ENCODE results near the gene USP15.

Gene USP15

GRCh38 chr12:62249419-62249818 is 10.8 kb upstream of the USP15 start:
- TF ChIP-seq CEBPB (IDR thresholded peaks at IDR 0.05) (no peak), CREB1 (IDR thresholded peaks at IDR 0.05; ENCODE audit: low read depth) (no peak), EGR1 (IDR thresholded peaks at IDR 0.05) (no peak), TCF12 (IDR thresholded peaks at IDR 0.05; ENCODE audit: low read depth) (no peak), TEAD4 (IDR thresholded peaks at IDR 0.05) (no peak), FOXM1 (IDR thresholded peaks at IDR 0.05; ENCODE audit: borderline replicate concordance, low read depth) (no peak), ZBTB7A (IDR thresholded peaks at IDR 0.05; ENCODE audit: low read depth) (no peak), EP300 (IDR thresholded peaks at IDR 0.05; ENCODE audit: borderline replicate concordance) (no peak), NFIC (IDR thresholded peaks at IDR 0.05) (no peak), REST (IDR thresholded peaks at IDR 0.05; ENCODE audit: low read depth) (no peak), YY1 (IDR thresholded peaks at IDR 0.05; ENCODE audit: low read depth) (no peak), RAD21 (IDR thresholded peaks at IDR 0.05; ENCODE audit: low read depth) (no peak), TAF1 (IDR thresholded peaks at IDR 0.05; ENCODE audit: low read depth) (no peak)
- TF ChIP-seq, protein P1, sequence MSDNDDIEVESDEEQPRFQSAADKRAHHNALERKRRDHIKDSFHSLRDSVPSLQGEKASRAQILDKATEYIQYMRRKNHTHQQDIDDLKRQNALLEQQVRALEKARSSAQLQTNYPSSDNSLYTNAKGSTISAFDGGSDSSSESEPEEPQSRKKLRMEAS (IDR thresholded peaks at IDR 0.05): no peak
- TF ChIP-seq, protein P2, sequence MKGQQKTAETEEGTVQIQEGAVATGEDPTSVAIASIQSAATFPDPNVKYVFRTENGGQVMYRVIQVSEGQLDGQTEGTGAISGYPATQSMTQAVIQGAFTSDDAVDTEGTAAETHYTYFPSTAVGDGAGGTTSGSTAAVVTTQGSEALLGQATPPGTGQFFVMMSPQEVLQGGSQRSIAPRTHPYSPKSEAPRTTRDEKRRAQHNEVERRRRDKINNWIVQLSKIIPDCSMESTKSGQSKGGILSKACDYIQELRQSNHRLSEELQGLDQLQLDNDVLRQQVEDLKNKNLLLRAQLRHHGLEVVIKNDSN (IDR thresholded peaks at IDR 0.05): no peak

DNA sequence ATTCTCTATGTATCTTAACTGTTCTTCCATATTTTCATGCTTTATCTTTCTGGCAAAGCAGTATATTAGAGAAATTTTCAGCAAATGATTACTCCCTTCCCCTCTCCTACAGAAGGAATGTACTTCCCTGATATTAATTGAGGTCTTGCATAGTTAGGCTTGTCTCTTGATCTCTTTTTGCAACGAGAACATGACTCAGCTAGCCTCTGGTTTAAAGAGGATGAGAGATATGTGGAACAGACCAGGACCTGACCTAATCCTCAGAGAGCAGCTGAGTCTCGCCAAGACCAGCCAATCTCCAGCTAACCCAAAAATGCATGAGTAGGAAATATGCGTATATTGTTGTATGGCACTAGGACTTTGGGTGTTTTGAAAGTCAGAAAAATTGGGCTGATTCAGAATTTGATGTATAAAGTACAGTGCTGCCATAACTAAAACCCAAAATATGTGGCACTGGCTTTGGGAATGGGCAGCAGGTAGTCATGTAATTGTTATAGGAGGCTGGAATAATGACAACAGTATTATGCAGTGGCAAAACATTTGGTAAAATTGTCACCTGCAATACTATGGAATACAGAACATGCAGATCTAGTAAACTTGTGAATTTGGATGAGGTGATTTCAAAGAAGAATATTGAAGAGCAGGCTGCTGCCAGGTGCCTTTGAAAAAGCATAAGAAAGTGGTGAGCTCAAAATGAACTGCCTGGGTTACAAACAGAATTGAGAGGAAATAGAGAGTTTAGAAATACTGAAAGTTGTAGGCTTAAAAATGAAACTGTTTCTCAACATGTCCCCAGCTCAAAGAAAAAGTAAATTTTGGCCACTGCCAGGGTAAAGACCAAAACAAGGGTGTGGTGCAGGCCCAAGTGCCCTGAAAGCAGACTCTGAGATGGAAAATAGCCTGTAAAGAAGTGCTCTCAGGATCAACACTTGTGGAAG is 9.3 kb upstream of the USP15 start:
- TF ChIP-seq NFIC (IDR thresholded peaks at IDR 0.05): no peak
- TF ChIP-seq, protein P2 (IDR thresholded peaks at IDR 0.05): no peak
- TF ChIP-seq REST (IDR thresholded peaks at IDR 0.05; ENCODE audit: low read depth): no peak
- TF ChIP-seq TAF1 (IDR thresholded peaks at IDR 0.05; ENCODE audit: low read depth): no peak
- no peak for TF ChIP-seq CEBPB (IDR thresholded peaks at IDR 0.05)
- TF ChIP-seq YY1 (IDR thresholded peaks at IDR 0.05; ENCODE audit: low read depth): no peak
- TF ChIP-seq ZBTB7A (IDR thresholded peaks at IDR 0.05; ENCODE audit: low read depth): no peak
- TF ChIP-seq FOXM1 (IDR thresholded peaks at IDR 0.05; ENCODE audit: borderline replicate concordance, low read depth): no peak
- no peak for TF ChIP-seq CREB1 (IDR thresholded peaks at IDR 0.05; ENCODE audit: low read depth)
- no peak for TF ChIP-seq TEAD4 (IDR thresholded peaks at IDR 0.05)
- no peak for TF ChIP-seq RAD21 (IDR thresholded peaks at IDR 0.05; ENCODE audit: low read depth)
- TF ChIP-seq, protein P1 (IDR thresholded peaks at IDR 0.05): no peak

DNA sequence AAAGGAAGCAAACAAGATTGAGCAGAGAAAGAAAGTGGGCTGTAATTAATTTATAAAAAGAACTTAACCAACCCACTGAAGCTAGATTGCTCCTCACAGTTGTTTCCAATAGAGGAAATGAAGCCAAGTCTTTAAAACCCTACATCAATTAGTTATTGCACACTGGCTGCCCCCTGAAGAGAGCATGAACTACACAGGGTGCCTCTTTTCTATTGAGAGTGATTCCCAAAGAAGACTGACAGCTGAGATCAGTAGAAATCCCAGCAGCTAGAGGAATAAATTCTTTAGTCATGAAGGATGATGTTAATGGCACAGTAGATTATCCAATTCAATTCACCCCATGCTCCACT is 8.6 kb upstream of the USP15 start:
- TF ChIP-seq TAF1 (IDR thresholded peaks at IDR 0.05; ENCODE audit: low read depth): no peak

DNA sequence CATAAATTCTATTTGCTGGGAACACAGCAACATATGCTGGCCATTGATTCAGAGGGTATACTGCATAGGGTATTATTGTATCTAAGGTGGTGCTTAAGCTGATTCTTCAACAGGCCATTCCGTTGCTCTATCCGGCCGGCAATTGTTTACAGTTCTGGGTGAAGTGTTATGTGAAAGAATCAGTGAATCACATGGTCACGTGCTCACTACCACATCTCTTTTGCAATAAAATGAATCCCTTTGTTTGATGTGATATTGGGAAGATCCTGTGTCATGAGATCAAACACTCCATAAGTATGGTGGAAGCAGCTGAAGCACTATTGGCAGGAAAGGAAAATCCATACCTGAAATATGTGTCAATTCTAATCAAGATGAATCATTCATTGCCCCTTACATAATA is 7.6 kb upstream of the USP15 start:
- TF ChIP-seq TCF12 (IDR thresholded peaks at IDR 0.05; ENCODE audit: low read depth) (no peak), RAD21 (IDR thresholded peaks at IDR 0.05; ENCODE audit: low read depth) (no peak), TEAD4 (IDR thresholded peaks at IDR 0.05) (no peak), CREB1 (IDR thresholded peaks at IDR 0.05; ENCODE audit: low read depth) (no peak), FOXM1 (IDR thresholded peaks at IDR 0.05; ENCODE audit: borderline replicate concordance, low read depth) (no peak), ZBTB7A (IDR thresholded peaks at IDR 0.05; ENCODE audit: low read depth) (no peak), YY1 (IDR thresholded peaks at IDR 0.05; ENCODE audit: low read depth) (no peak), EGR1 (IDR thresholded peaks at IDR 0.05) (no peak)
- TF ChIP-seq, protein P2 (IDR thresholded peaks at IDR 0.05): no peak

GRCh38 chr12:62254967-62255366 is 5.2 kb upstream of the USP15 start:
- no peak for TF ChIP-seq ZBTB7A (IDR thresholded peaks at IDR 0.05; ENCODE audit: low read depth)
- TF ChIP-seq, protein P1 (IDR thresholded peaks at IDR 0.05): no peak
- TF ChIP-seq TAF1 (IDR thresholded peaks at IDR 0.05; ENCODE audit: low read depth): no peak
- no peak for TF ChIP-seq EP300 (IDR thresholded peaks at IDR 0.05; ENCODE audit: borderline replicate concordance)
- no peak for TF ChIP-seq CEBPB (IDR thresholded peaks at IDR 0.05)
- no peak for TF ChIP-seq EGR1 (IDR thresholded peaks at IDR 0.05)
- no peak for TF ChIP-seq TEAD4 (IDR thresholded peaks at IDR 0.05)
- no peak for TF ChIP-seq CREB1 (IDR thresholded peaks at IDR 0.05; ENCODE audit: low read depth)
- no peak for TF ChIP-seq NFIC (IDR thresholded peaks at IDR 0.05)
- TF ChIP-seq REST (IDR thresholded peaks at IDR 0.05; ENCODE audit: low read depth): no peak
